HEK293 (cell line): Measurements from ENCODE around the gene ITGA2B.

Source experiments
- BCL11A ChIP-seq: fragments of 450-650 bp; formaldehyde crosslinking; IDR thresholded peaks from 2 replicates; pipeline ENCODE4 v1.5.1; 2016; ENCODE audit warnings: low read depth, missing biosample characterization, missing genetic modification characterization
- ELK4 ChIP-seq: IDR thresholded peaks from 2 replicates; pipeline ENCODE4 v1.6.1; 2011; ENCODE audit warnings: mild to moderate bottlenecking, low read depth, low read length, borderline replicate concordance
- HIC1 ChIP-seq: fragments of 450-650 bp; formaldehyde crosslinking; IDR thresholded peaks from 2 replicates; pipeline ENCODE4 v1.5.1; 2016; ENCODE audit warnings: missing biosample characterization, missing genetic modification characterization
- INSM2 ChIP-seq: fragments of 450-650 bp; formaldehyde crosslinking; IDR thresholded peaks from 2 replicates; pipeline ENCODE4 v1.5.1; 2016; ENCODE audit warnings: missing biosample characterization, missing genetic modification characterization
- KLF1 ChIP-seq: fragments of 450-650 bp; formaldehyde crosslinking; IDR thresholded peaks from 2 replicates; pipeline ENCODE4 v1.5.1; 2016; ENCODE audit warnings: missing biosample characterization, missing genetic modification characterization
- KLF17 ChIP-seq: fragments of 450-650 bp; formaldehyde crosslinking; IDR thresholded peaks from 2 replicates; pipeline ENCODE4 v1.5.1; 2016; ENCODE audit warnings: missing biosample characterization, missing genetic modification characterization
- PRDM2 ChIP-seq: fragments of 450-650 bp; formaldehyde crosslinking; IDR thresholded peaks from 2 replicates; pipeline ENCODE4 v1.5.1; 2016; ENCODE audit warnings: missing biosample characterization, missing genetic modification characterization, borderline replicate concordance
- SP2 ChIP-seq: fragments of 450-650 bp; formaldehyde crosslinking; IDR thresholded peaks from 2 replicates; pipeline ENCODE4 v1.5.1; 2016; ENCODE audit warnings: missing biosample characterization, missing genetic modification characterization
- SP3 ChIP-seq: fragments of 450-650 bp; formaldehyde crosslinking; IDR thresholded peaks from 2 replicates; pipeline ENCODE4 v1.5.1; 2016; ENCODE audit warnings: missing biosample characterization, missing genetic modification characterization
- WT1 ChIP-seq: fragments of 450-650 bp; formaldehyde crosslinking; IDR thresholded peaks from 2 replicates; pipeline ENCODE4 v1.5.1; 2016; ENCODE audit warnings: missing biosample characterization, missing genetic modification characterization
- ZBTB8A ChIP-seq: fragments of 450-650 bp; formaldehyde crosslinking; IDR thresholded peaks from 2 replicates; pipeline ENCODE4 v1.5.1; 2016; ENCODE audit warnings: missing biosample characterization, missing genetic modification characterization
- ZIC2 ChIP-seq: fragments of 450-650 bp; formaldehyde crosslinking; IDR thresholded peaks from 2 replicates; pipeline ENCODE4 v1.5.1; 2016; ENCODE audit warnings: missing biosample characterization, missing genetic modification characterization
- ZNF132 ChIP-seq: fragments of 450-650 bp; formaldehyde crosslinking; IDR thresholded peaks from 2 replicates; pipeline ENCODE4 v1.5.1; 2017; ENCODE audit warnings: missing biosample characterization, missing genetic modification characterization, borderline replicate concordance
- ZNF16 ChIP-seq: fragments of 450-650 bp; formaldehyde crosslinking; IDR thresholded peaks from 2 replicates; pipeline ENCODE4 v1.5.1; 2016; ENCODE audit warnings: low read depth, missing biosample characterization, missing genetic modification characterization
- ZNF221 ChIP-seq: fragments of 450-650 bp; formaldehyde crosslinking; IDR thresholded peaks from 2 replicates; pipeline ENCODE4 v1.5.1; 2017; ENCODE audit warnings: missing biosample characterization, missing genetic modification characterization, borderline replicate concordance
- ZNF302 ChIP-seq: fragments of 450-650 bp; formaldehyde crosslinking; IDR thresholded peaks from 2 replicates; pipeline ENCODE4 v1.5.1; 2016; ENCODE audit warnings: missing biosample characterization, missing genetic modification characterization, low read depth
- ZNF341 ChIP-seq: fragments of 450-650 bp; formaldehyde crosslinking; IDR thresholded peaks from 2 replicates; pipeline ENCODE4; 2016; ENCODE audit warnings: low read depth, missing biosample characterization, missing genetic modification characterization
- ZNF391 ChIP-seq: fragments of 450-650 bp; formaldehyde crosslinking; IDR thresholded peaks from 2 replicates; pipeline ENCODE4 v1.5.1; 2016; ENCODE audit warnings: low read depth, missing biosample characterization, missing genetic modification characterization, borderline replicate concordance
- ZNF416 ChIP-seq: fragments of 450-650 bp; formaldehyde crosslinking; IDR thresholded peaks from 2 replicates; pipeline ENCODE4 v1.5.1; 2016; ENCODE audit warnings: missing biosample characterization, missing genetic modification characterization
- ZNF530 ChIP-seq: fragments of 450-650 bp; formaldehyde crosslinking; IDR thresholded peaks from 2 replicates; pipeline ENCODE4 v1.5.1; 2016; ENCODE audit warnings: low read depth, missing biosample characterization, missing genetic modification characterization
- ZNF548 ChIP-seq: fragments of 450-650 bp; formaldehyde crosslinking; IDR thresholded peaks from 2 replicates; pipeline ENCODE4 v1.5.1; 2016; ENCODE audit warnings: missing biosample characterization, missing genetic modification characterization
- ZNF558 ChIP-seq: fragments of 450-650 bp; formaldehyde crosslinking; IDR thresholded peaks from 2 replicates; pipeline ENCODE4 v1.5.1; 2016; ENCODE audit warnings: missing biosample characterization, missing genetic modification characterization
- ZNF561 ChIP-seq: fragments of 450-650 bp; IDR thresholded peaks from 2 replicates; pipeline ENCODE4 v1.5.1; 2018; ENCODE audit warnings: missing biosample characterization, missing genetic modification characterization, borderline replicate concordance
- ZNF600 ChIP-seq: fragments of 450-650 bp; formaldehyde crosslinking; IDR thresholded peaks from 2 replicates; pipeline ENCODE4 v1.5.1; 2016; ENCODE audit warnings: missing biosample characterization, missing genetic modification characterization
- ZNF629 ChIP-seq: fragments of 450-650 bp; formaldehyde crosslinking; IDR thresholded peaks from 2 replicates; pipeline ENCODE4 v1.5.1; 2017; ENCODE audit warnings: missing biosample characterization, missing genetic modification characterization
- ZNF658 ChIP-seq: fragments of 450-650 bp; formaldehyde crosslinking; IDR thresholded peaks from 2 replicates; pipeline ENCODE4; 2016; ENCODE audit warnings: missing biosample characterization, missing genetic modification characterization
- ZNF830 ChIP-seq: fragments of 450-650 bp; IDR thresholded peaks from 2 replicates; pipeline ENCODE4 v1.5.0; 2018; ENCODE audit warnings: missing biosample characterization, missing genetic modification characterization, low read depth, mild to moderate bottlenecking, moderate library complexity
- ZSCAN18 ChIP-seq: fragments of 450-650 bp; formaldehyde crosslinking; IDR thresholded peaks from 2 replicates; pipeline ENCODE4 v1.5.1; 2016; ENCODE audit warnings: missing biosample characterization, missing genetic modification characterization

ITGA2B gene

GRCh38 chr17:44362459-44362948, 26.9 kb downstream of the ITGA2B start (continued):
- TF ChIP-seq SP2 (no peak), ZNF302 (tag by site-specific recombination) (no peak), ZNF830 (tag by site-specific recombination) (no peak), INSM2 (tag by site-specific recombination) (no peak), ZNF600 (tag by site-specific recombination) (no peak), BCL11A (tag by site-specific recombination) (no peak), ZBTB8A (tag by site-specific recombination) (no peak), ZNF658 (tag by site-specific recombination) (no peak), ZNF132 (tag by site-specific recombination) (no peak), ZNF548 (tag by site-specific recombination) (no peak), ZSCAN18 (tag by site-specific recombination) (no peak), ZNF530 (no peak), KLF17 (tag by site-specific recombination) (0 out of 2 replicates have a peak, but pooled peaks have one; percentile 11), ELK4 (no peak), ZIC2 (tag by site-specific recombination) (no peak), ZNF558 (tag by site-specific recombination) (no peak), WT1 (tag by site-specific recombination) (no peak), ZNF341 (tag by site-specific recombination) (peak; percentile 18), ZNF391 (tag by site-specific recombination) (no peak), ZNF416 (tag by site-specific recombination) (no peak), ZNF561 (tag by site-specific recombination) (no peak), ZNF629 (tag by site-specific recombination) (no peak), ZNF16 (tag by site-specific recombination) (no peak), SP3 (tag by site-specific recombination) (no peak), ZNF221 (tag by site-specific recombination) (no peak), PRDM2 (no peak), HIC1 (tag by site-specific recombination) (peak; percentile 57; the same call in 1 of the 2 replicates), KLF1 (tag by site-specific recombination) (no peak)
